GM19468 (cell line): ENCODE data around the gene SMARCA4.
"Not testable (repeated sequence)": the region's sequence is repeated elsewhere in the genome, so short reads cannot be mapped to it uniquely, and the experiment has no call there.

ENCODE experiments used
- ATAC-seq: cut with Tn5 transposase; IDR thresholded peaks from one replicate; pipeline ENCODE4 v1.9.1; 2021; ENCODE audit warnings: mild to moderate bottlenecking, moderate library complexity, moderate number of reproducible peaks; ENCODE audit not compliant: unreplicated experiment; ENCODE audit errors: extremely low read depth

The SMARCA4 gene

DNA sequence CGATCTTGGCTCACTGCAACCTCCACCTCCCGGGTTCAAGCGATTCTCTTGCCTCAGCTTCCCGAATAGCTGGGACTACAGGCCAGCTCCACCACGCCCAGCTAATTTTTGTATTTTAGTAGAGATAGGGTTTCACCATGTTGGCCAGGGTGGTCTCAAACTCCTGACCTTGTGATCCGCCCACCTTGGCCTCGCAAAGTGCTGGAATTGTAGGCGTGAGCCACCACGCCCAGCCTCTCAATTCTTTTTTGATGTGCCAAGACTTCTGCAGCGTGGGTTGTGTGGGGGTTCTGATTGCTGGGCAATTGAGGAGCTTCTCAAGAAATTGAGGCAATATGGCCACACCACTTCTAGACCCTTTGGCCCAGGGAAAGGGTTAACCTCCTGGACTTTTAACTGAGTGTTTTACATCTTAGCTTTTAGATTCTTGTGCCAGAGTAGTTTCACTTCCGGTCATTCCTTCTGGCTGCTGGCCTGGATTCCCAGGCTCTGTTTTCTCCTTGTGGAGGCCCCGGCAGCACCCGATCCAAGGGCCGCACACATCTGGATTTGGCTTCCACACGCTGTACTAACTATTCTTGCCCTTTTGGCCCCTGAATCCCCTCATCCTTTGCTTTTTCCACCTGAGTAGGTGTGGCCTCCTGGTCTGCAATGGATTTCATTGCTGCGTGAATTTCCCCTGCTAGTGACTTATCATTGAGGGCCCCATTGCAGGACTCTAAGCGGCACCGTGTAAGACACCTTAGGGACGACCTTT lies 14.7 kb downstream of the SMARCA4 start:
- no peak for ATAC-seq

DNA sequence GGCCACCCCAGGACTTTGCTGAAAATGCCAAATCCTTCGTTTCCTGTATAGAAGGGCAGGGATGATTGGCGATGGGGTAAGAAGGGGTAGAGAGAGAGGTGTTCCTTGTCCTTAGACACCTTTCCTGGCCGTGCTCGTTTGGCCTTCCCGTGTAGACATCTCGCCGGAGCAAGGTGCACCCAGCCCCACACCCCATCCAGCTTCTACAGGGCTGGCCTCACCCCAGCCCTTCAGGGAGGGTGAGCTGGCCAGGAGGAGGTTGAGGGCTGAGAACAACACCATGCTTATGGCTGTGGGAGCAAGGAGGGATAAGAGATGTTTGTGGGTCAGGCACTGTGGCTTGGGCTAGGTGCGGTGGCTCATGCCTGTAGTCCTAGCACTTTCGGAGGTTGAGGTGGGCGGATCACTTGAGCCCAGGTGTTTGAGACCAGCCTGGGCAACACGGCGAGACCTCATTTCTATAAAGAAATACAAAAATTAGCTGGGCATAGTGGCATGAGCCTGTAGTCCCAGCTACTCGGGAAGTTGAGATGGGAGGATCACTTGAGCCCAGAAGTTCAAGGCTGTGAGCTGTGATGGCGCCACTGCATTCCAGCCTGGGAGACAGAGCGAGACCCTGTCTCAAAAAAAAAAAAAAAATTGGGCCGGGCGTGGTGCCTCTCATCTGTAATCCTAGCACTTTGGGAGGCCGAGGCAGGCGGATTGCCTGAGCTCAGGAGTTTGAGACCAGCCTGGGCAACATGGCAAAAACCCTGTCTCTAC lies 15.5 kb downstream of the SMARCA4 start:
- ATAC-seq: no peak

DNA sequence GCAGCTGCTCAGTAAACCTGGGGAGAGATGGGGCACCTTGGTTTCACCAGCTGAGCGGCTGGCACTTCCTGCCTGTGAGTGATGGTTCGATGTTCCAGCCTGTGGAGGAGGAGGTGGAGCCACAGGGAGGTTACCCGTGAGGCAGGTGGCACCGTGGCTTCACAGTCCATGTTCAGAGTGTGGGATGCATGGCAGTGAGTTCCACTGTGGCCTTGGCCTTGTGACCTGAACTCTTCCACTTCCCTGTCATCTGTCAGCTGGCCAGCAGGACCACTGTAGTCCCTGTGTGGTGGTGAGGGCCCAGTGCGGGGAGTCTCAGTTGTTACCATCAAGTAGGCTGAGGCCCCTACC lies 16.9 kb downstream of the SMARCA4 start:
- ATAC-seq: no peak

DNA sequence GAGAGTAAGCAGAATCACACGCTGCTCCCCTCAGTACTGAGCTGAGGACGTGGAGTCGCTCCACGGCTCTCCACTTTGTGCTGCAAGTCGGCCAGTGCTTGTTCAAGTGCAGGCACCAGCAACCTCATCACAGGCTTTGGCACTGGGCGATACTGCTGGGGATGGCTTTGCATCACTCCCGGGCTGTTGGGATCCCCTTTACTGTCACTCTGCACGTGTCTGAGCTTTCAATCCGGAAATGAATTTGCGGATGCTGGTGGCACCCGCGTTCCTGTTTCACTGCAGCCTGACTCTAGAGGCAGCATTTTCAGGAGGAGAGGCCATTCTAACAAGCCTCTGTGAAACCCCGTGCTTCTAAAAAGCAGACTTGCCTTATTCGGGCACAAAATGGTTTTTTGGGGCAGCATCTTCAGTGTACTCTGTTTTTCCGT lies 19.1 kb downstream of the SMARCA4 start:
- ATAC-seq: no peak

DNA sequence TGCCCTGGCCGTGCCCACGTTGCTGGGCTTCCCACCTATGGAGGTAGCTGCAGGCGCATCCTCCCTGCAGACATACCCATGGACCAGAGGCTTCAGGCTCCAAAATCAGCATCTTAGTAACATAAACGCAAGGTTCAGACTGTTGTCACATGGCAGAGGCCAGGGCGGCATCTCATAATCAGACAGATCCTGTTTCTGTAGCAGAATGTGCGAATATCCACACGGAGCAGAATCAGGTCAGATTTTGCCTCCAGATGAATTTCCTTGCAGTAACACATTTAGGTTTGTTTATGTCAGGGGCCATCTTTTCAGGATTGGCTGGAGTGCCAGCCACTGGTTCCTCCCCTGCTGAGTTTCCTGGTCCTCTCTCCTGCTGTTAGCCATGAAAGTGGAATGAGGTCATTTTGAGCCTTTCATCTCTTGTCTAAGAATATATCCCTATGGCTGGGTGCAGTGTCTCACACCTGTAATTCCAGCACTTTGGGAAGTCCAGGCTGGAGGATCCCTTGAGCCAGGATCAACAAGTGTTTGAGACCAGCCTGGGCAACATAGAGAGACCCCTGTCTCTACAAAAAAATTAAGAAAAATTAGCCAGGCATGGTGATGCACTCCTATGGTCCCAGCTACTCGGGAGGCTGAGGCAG lies 20.5 kb downstream of the SMARCA4 start:
- ATAC-seq: no peak

DNA sequence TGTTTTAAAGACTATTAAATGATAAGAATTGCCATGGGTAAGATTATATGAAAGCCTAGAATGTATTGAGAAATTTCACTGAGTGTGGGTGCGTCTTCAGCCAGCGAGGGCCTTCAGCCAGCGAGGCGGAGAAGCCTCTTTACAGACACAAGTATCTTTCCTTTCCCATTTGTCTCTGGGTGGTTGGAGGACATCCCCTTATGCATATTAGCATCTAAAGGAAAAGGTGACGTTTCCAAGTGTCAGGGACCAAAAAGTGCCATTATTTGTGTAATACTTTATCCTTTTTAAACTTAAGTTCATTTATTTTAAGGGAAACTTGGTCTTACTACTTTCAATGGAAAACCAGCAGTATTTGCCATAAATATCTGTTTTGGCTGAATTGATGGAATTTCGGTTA lies 22.2 kb downstream of the SMARCA4 start:
- ATAC-seq: no peak

DNA sequence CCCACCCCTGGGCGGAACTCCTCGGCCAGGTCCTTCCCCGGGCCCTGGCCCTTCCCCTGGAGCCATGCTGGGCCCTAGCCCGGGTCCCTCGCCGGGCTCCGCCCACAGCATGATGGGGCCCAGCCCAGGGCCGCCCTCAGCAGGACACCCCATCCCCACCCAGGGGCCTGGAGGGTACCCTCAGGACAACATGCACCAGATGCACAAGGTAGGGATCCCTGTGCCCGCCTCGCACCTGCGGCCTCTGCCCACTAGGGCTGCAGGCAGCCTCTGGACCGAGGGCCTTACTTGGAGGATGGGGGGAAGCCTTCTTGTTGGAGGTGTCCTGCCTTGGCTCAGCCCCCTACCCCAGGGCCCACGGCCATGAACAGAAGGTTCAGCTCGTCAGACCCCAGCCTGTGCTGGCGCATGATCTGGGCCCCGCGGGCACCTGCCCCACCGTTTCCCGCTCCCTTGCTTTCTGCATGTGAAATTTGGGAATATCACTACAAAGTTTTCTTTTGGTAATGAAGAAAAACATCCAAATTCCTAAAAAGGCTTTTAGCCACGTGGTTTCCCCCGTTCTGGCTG lies 23.4 kb downstream of the SMARCA4 start:
- no peak for ATAC-seq

DNA sequence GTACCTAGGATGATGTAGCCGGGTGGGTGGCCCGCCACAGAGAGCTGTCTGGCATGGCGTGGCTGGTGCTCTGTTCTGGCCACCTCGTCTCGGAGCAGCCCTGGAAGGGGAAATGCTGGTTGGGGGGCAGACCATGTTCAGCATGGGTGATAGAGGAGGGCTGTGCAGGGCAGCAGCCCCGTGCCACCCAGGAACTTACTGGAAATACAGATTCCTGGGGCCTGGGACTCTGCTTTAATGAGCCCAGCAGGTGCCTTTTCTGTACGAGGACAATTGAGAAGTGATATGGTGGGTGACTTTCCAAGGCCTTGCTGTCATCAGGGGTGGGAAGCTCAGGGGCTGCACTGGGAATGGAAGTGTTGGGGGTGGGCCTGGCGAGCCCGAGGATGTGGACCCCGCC lies 24.7 kb downstream of the SMARCA4 start:
- ATAC-seq: no peak

DNA sequence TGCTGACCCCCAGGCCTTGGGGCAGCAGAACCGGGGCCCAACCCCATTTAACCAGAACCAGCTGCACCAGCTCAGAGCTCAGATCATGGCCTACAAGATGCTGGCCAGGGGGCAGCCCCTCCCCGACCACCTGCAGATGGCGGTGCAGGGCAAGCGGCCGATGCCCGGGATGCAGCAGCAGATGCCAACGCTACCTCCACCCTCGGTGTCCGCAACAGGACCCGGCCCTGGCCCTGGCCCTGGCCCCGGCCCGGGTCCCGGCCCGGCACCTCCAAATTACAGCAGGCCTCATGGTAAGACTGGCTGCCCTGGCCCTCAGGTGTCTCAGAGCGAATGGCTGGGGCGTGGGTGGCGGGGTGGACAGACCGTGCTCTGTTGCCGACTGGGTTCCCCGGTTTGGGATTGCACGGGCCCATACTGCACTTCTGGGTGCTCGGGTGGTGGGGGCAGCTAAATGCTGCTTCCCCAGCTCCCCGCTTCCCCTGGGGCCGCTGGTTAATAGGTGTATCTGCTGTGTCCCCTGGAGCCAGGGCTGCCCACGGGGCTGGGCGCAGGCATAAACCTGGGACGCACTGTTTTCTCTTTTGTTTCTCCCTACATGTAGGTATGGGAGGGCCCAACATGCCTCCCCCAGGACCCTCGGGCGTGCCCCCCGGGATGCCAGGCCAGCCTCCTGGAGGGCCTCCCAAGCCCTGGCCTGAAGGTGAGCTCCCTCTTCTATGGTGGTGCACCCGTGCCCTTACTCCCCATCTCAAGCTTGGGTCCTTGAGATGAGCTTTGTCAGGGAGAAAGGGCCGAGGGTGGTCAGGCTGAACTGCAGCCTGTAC lies 25.7 kb downstream of the SMARCA4 start:
- no peak for ATAC-seq

DNA sequence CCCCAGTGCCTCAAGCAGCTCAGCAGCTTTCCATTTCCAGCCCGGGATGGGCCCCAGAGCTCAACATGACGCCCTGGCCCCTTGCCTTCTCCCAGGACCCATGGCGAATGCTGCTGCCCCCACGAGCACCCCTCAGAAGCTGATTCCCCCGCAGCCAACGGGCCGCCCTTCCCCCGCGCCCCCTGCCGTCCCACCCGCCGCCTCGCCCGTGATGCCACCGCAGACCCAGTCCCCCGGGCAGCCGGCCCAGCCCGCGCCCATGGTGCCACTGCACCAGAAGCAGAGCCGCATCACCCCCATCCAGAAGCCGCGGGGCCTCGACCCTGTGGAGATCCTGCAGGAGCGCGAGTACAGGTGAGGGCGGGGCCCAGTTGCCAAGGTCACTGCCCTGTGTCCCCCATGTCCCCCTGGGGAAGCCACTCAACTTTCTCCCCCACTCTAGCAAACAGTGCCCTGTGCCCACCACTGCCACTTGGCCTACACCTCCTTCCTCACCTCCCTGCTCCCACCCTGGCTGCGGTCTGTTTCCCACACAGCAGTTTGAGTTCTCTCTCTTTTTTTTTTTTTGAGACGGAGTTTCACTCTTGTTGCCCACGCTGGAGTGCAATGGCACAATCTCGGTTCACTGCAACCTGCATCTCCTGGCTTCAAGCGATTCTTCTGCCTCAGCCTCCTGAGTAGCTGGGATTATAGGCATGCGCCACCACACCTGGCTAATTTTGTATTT lies 26.9 kb downstream of the SMARCA4 start:
- ATAC-seq: no peak

DNA sequence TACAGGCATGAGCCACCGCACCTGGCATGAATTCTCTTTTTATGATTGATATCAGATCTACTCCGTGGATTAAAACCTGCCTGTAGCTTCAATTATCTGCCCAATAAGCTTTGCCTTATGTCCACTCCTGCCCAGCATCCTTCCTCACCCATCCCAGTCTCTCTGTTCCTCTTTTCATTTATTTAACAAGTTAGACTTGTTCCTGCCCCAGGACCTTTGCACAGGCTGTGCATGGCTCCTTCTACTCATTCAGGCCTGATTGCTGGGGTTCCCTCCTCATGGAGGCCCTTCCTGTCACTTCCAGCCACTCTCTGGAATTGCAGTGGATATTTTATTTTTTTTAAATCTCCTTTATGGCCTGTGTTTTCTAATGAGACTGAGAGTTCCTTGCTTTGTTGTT lies 27.6 kb downstream of the SMARCA4 start:
- ATAC-seq: no peak

DNA sequence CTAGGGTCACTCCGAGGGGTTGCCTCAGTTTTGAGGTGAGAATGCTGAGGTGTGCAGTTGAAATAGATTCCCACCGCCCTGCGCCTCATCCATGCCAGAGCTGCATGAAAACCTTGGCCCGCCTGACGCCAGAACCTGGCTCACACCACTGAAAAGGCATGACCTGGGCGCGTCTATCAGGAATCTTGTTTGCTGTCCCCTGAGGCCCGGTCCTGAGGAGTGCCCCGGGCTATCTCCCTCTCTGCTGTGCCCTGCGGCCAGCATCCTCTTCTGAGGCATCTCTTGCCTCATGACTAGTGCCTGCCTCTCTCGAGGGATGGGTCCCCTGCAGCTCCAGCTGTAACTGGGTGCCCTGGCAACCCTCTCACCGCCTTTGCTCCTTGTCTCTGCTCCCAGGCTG lies 28.1 kb downstream of the SMARCA4 start:
- no peak for ATAC-seq

DNA sequence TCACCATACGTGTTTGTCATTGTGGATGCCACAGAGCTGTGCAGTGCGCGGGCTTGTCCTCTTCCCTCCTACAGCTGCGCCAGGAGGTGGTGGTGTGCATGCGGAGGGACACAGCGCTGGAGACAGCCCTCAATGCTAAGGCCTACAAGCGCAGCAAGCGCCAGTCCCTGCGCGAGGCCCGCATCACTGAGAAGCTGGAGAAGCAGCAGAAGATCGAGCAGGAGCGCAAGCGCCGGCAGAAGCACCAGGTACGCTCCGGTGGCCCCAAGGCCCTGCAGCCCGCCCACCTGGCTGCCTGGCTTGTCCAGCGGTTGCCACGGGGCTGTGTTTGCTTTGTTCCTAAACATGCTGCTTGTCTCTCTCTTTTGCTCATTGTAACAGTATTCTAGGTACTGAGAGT lies 30.2 kb downstream of the SMARCA4 start:
- ATAC-seq: no peak

DNA sequence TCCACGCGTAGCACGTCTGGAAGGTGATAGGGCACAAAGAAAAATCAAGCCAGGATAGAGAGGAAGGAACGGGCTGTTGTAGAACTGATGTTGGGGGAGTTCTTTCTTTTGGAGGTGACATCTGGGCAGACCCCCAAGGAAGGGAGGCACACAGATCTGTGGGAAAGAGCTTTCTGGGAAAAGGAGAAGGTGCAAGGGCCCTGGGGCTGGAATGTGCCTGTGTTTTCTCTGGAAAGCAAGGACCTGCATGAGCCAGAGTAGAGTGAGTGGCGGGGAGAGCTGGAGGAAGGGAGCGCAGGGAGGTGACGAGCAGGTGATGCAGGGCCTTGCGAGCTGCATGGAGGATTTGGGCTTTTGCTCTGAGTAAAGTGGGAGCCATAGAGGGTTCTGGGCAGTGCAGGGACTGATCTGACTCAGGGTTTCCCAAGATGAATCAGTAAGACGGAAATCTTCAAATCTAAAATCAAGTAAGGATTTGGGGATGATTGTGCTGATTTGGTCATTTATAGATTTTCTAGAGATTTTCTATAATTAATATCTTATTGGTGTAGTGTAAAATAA lies 30.8 kb downstream of the SMARCA4 start:
- ATAC-seq: no peak

DNA sequence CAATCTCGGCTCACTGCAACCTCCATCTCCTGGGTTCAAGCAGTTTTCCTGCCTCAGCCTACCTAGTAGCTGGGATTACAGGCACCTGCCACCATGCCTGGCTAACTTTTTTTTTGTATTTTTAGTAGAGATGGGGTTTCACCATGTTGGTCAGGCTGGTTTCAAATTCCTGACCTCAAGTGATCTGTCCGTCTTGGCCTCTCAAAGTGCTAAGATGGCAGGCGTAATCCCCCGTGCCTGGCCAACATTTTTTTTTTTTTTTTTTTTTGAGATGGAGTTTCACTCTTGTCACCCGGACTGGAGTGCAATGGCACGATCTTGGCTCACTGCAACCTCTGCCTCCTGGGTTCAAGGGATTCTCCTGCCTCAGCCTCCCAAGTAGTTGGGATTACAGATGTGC lies 31.3 kb downstream of the SMARCA4 start:
- not testable (repeated sequence) for ATAC-seq

DNA sequence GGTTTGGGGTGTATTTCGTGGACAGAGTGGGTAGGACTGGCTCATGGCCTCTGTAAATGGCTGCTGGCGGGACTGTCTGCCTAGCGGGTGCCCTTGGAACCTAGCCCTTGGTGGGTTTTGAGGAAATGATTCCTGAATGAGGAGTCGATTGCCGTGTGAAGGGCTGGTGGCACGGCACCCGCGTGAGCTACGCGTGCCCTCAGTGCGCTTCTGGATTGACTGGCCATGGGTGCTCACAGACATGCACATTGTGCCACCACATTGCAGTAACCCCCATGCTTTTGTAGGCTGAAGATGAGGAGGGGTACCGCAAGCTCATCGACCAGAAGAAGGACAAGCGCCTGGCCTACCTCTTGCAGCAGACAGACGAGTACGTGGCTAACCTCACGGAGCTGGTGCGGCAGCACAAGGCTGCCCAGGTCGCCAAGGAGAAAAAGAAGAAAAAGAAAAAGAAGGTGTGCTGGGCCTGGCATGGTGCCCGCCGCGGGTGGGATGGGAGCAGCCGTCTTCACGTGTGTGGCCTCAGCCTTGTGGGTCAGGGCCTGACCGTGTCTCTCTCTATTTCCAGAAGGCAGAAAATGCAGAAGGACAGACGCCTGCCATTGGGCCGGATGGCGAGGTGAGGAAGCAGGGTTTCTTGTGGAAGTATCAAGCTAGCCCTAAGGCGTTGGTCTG lies 35.2 kb downstream of the SMARCA4 start:
- no peak for ATAC-seq

DNA sequence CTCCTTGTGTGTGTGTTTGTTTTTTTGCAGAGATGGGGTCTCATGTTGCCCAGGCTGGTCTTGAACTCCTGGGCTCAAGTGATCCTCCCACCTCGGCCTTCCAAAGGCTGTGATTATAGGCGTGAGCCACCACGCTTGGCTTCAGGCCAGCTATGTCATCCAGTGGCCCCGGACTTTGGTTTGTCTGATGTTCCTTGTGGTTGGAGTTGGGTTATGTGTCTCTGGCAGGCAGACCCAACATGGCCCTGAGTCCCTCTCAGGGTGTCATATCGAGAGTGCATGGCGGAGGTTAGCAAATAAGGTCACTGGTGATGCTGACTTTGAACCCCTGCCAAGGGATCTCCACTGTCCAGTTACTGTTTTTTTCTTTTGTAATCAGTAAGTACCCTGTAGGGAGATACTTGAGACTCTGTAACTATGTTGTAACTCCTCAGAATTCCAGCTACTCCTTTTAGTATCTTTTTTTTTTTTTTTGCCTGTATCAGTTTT lies 37.3 kb downstream of the SMARCA4 start:
- no peak for ATAC-seq

DNA sequence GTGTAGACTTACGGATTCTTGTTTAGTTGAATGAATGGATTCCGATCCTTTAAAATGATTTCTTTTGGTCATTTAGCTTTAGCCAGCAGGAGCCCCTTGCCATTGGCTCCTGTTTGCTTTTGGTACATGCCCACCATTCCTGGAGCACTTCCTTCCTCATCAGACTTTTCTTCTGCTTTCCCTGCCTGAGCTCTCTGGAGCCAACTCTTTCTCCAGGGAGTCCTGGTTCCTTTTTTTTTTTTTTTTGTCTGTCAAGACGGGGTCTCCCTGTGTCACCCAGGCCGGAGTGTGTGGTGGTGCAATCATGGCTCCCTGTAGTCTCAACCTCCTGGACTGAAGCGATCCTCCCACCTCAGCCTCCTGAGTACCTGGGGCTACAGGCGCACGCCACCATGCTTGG lies 37.8 kb downstream of the SMARCA4 start:
- no peak for ATAC-seq

DNA sequence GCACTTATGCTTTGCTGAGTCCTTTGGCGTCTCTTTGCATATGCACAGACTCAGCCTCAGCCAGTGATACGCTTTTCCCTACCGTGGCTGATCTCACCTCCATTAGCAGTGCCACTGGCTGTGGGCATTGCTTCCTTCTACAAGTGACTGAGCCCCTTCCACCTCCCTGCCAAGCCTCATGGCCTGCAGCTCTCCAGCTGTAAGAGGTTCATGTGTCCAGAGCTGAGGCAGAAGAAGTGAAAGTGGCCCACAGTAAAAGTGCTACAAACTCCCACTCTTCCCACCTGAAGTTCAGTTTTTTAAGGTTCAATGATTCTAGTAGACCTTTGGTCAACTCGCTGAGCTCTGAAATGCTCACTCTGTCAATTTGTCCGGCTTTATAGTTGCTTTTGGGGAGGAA lies 44.7 kb downstream of the SMARCA4 start:
- ATAC-seq: no peak
